K562 (cell line): ENCODE data around the gene NAGLU. TPM values are rescaled to one million over a fixed set of nuclear protein-coding genes. Genes with fewer than 3 reads are reported as not detected.

Source experiments
- BHLHE40 ChIP-seq: IDR thresholded peaks from 2 replicates; pipeline ENCODE4 v1.6.1; 2011; ENCODE audit warnings: low read length, improper control_type of control experiment
- CBX3 ChIP-seq, 2 experiments: IDR thresholded peaks; 1 replicate in 1 of 2; 2 replicates in 1 of 2; pipeline ENCODE4 v1.6.1; 2012; ENCODE audit warnings: inconsistent platforms in 2 of 2, low read length in 2 of 2, borderline replicate concordance in 1 of 2, control low read depth in 1 of 2
- CBX5 ChIP-seq: IDR thresholded peaks from 2 replicates; pipeline ENCODE4 v1.6.1; 2014; ENCODE audit warnings: low read depth, borderline replicate concordance
- CCNT2 ChIP-seq: IDR thresholded peaks from 2 replicates; pipeline ENCODE4 v1.6.1; 2011; ENCODE audit warnings: borderline replicate concordance, low read depth, mild to moderate bottlenecking, moderate library complexity, mixed read lengths, low read length; ENCODE audit not compliant: insufficient read length; ENCODE audit errors: extremely low read depth
- CEBPB ChIP-seq: fragments of 450-650 bp; IDR thresholded peaks from 2 replicates; pipeline ENCODE4 v1.6.1; 2016; ENCODE audit warnings: missing genetic modification characterization, missing compliant biosample characterization
- ELF4 ChIP-seq: fragments of 450-650 bp; formaldehyde crosslinking; IDR thresholded peaks from 2 replicates; pipeline ENCODE4 v1.4.0; 2022; ENCODE audit warnings: missing genetic modification characterization
- ESRRA ChIP-seq: fragments of 450-650 bp; IDR thresholded peaks from 2 replicates; pipeline ENCODE4 v1.6.1; 2014; ENCODE audit warnings: low read depth, mild to moderate bottlenecking, moderate library complexity, borderline replicate concordance
- FOXJ3 ChIP-seq: sonication (generic); formaldehyde crosslinking; IDR thresholded peaks from 2 replicates; pipeline ENCODE4 v1.4.0; 2020; ENCODE audit warnings: mild to moderate bottlenecking, missing genetic modification reagents
- GTF2F1 ChIP-seq: IDR thresholded peaks from 2 replicates; pipeline ENCODE4 v1.6.1; 2011; ENCODE audit warnings: low read depth, low read length, improper control_type of control experiment
- PCBP1 ChIP-seq: fragments of 200-400 bp; formaldehyde crosslinking; IDR thresholded peaks from 2 replicates; pipeline ENCODE4 v1.6.1; 2018; ENCODE audit warnings: mild to moderate bottlenecking, low read depth, low read length; ENCODE audit not compliant: poor library complexity, severe bottlenecking
- PURB ChIP-seq: sonication (generic); formaldehyde crosslinking; IDR thresholded peaks from 2 replicates; pipeline ENCODE4 v1.9.0; 2021; ENCODE audit warnings: low read depth, mild to moderate bottlenecking, missing genetic modification reagents
- RAD21 ChIP-seq, 2 experiments: fragments of 250-450 bp in 1 of 2; fragments of 450-650 bp in 1 of 2; sonication (Bioruptor Pico) in 1 of 2; formaldehyde crosslinking in 1 of 2; IDR thresholded peaks in 1 of 2; conservative IDR thresholded peaks in 1 of 2; 2 replicates each; pipeline versions ENCODE4 v1.4.0 to v1.8.0; 2020 to 2022; ENCODE audit warnings: mild to moderate bottlenecking in 2 of 2, moderate library complexity in 1 of 2
- RAD51 ChIP-seq: fragments of 450-650 bp; IDR thresholded peaks from 2 replicates; pipeline ENCODE4 v1.7.1; 2016; ENCODE audit warnings: low read depth, mild to moderate bottlenecking, borderline replicate concordance
- SMAD2 ChIP-seq: fragments of 150-350 bp; IDR thresholded peaks from 2 replicates; pipeline ENCODE4 v1.6.1; 2014; ENCODE audit warnings: low read depth, mild to moderate bottlenecking, low read length
- TEAD1 ChIP-seq, 2 experiments: fragments of 450-650 bp in 1 of 2; sonication (generic) in 1 of 2; formaldehyde crosslinking; IDR thresholded peaks; 2 replicates each; pipeline versions ENCODE4 v1.4.0 to v1.8.0; 2020 to 2022; ENCODE audit warnings: mild to moderate bottlenecking in 2 of 2, missing genetic modification reagents in 1 of 2
- XRCC3 ChIP-seq: fragments of 450-650 bp; IDR thresholded peaks from 2 replicates; pipeline ENCODE4 v1.6.1; 2017; ENCODE audit warnings: mild to moderate bottlenecking, moderate library complexity
- ZBTB11 ChIP-seq, 3 experiments: fragments of 200-800 bp in 1 of 3; fragments of 250-450 bp in 1 of 3; fragments of 450-650 bp in 1 of 3; sonication (Bioruptor Pico) in 1 of 3; sonication (Bioruptor generic) in 1 of 3; formaldehyde crosslinking in 1 of 3; IDR thresholded peaks; 2 replicates each; pipeline versions ENCODE4 v1.6.1 to v1.8.0; 2016 to 2022; ENCODE audit warnings: mild to moderate bottlenecking in 2 of 3, missing genetic modification characterization in 2 of 3, missing compliant biosample characterization in 1 of 3, moderate library complexity in 1 of 3
- ZBTB7A ChIP-seq: IDR thresholded peaks from 2 replicates; pipeline ENCODE4 v1.6.1; 2011; ENCODE audit warnings: low read depth, mild to moderate bottlenecking, low read length, moderate library complexity, borderline replicate concordance; ENCODE audit not compliant: control insufficient read depth
- ZNF133 ChIP-seq: fragments of 250-450 bp; sonication (Bioruptor Pico); IDR thresholded peaks from 2 replicates; pipeline ENCODE4 v1.4.0; 2020; ENCODE audit warnings: mild to moderate bottlenecking
- ZNF212 ChIP-seq: fragments of 450-650 bp; formaldehyde crosslinking; IDR thresholded peaks from 2 replicates; pipeline ENCODE4 v1.4.0; 2020; ENCODE audit warnings: mild to moderate bottlenecking
- ZNF586 ChIP-seq: fragments of 450-650 bp; formaldehyde crosslinking; conservative IDR thresholded peaks from 2 replicates; pipeline ENCODE4 v1.4.0; 2020; ENCODE audit warnings: mild to moderate bottlenecking, moderate library complexity
- ZNF668 ChIP-seq: fragments of 250-450 bp; sonication (Bioruptor Pico); IDR thresholded peaks from 2 replicates; pipeline ENCODE4 v1.8.0; 2022; ENCODE audit warnings: mild to moderate bottlenecking, inconsistent platforms
- ZSCAN32 ChIP-seq: fragments of 450-650 bp; formaldehyde crosslinking; IDR thresholded peaks from 2 replicates; pipeline ENCODE4 v1.4.0; 2020; ENCODE audit warnings: mild to moderate bottlenecking, moderate library complexity
- polyA plus RNA-seq, 8 experiments: library from polyadenylated mRNA; depleted of rRNA in 4 of 8; stranded (reverse) in 5 of 8; unstranded in 3 of 8; fragments of >200 nt; fragmentation: Nextera tagmentation in 2 of 8; fragmentation: Illumina TruSeq in 1 of 8; extraction: Ambion mirVana in 2 of 8; extraction: Trizol in 1 of 8; gene quantifications; 2 replicates each; pipeline versions ENCODE4 v1.2.1 to v1.2.3, GENCODE V29; 2011 to 2014; ENCODE audit warnings: inconsistent platforms in 1 of 8, missing spikeins in 1 of 8
- total RNA-seq, 7 experiments: library from RNA; depleted of rRNA in 6 of 7; stranded (reverse); fragments of >200 nt in 6 of 7; fragmentation: Illumina TruSeq in 2 of 7; extraction: Trizol in 2 of 7; gene quantifications; 2 replicates each; pipeline versions ENCODE4 v1.2.1 to v1.2.3, GENCODE V29; 2011 to 2021; ENCODE audit warnings: low replicate concordance in 1 of 7
- TF ChIP-seq, protein P1 (sequence below): sonication (generic); formaldehyde crosslinking; IDR thresholded peaks from 2 replicates; pipeline ENCODE4 v1.5.0; 2020; ENCODE audit warnings: missing genetic modification reagents

Gene NAGLU
- total and polyA plus RNA-seq, 9 of the 15 experiments (the other 6 are each of a cell fraction or from before 2014, with no cell fraction given), result 0.04 to 21.5 (median 8.5) TPM

- TF ChIP-seq ZBTB11 (CRISPR knock-in tag; IDR thresholded peaks at IDR 0.05), result no peak
- peak; percentile 98 for TF ChIP-seq BHLHE40
- TF ChIP-seq TEAD1 (CRISPR knock-in tag; IDR thresholded peaks at IDR 0.05), result 0 out of 4 replicates have a peak, but pooled peaks of 1 of the 2 experiments have one; percentile 11
- TF ChIP-seq CCNT2, result peak; percentile 67
- TF ChIP-seq RAD51, result peak; percentile 93
- peak; percentile 93 for TF ChIP-seq ZBTB7A
- TF ChIP-seq ZNF668 (CRISPR knock-in tag), result no peak
- TF ChIP-seq RAD21 (CRISPR knock-in tag; conservative IDR thresholded peaks at IDR 0.05 in 1 of 2, IDR thresholded peaks at IDR 0.05 in 1 of 2), result no peak
- no peak for TF ChIP-seq FOXJ3 (CRISPR knock-in tag)
- TF ChIP-seq CBX5, result no peak
- TF ChIP-seq PURB, result no peak
- no peak for TF ChIP-seq GTF2F1
- no peak for TF ChIP-seq ELF4 (CRISPR knock-in tag)
- peak in 1 of 2 experiments; percentile 28; a peak in 1 of 3 replicates for TF ChIP-seq CBX3 (IDR thresholded peaks at IDR 0.05; ENCODE audit: borderline replicate concordance in 1 of 2, low read length in 2 of 2)
- TF ChIP-seq CEBPB (tag), result no peak
- TF ChIP-seq ZSCAN32 (CRISPR knock-in tag), result no peak
- no peak for TF ChIP-seq ZNF133 (CRISPR knock-in tag)
- no peak for TF ChIP-seq ZNF212 (CRISPR knock-in tag)
- TF ChIP-seq PCBP1, result no peak
- no peak; the same call in 1 of the 2 replicates for TF ChIP-seq ESRRA
- no peak for TF ChIP-seq XRCC3
- TF ChIP-seq ZNF586, result no peak
- TF ChIP-seq, protein P1, sequence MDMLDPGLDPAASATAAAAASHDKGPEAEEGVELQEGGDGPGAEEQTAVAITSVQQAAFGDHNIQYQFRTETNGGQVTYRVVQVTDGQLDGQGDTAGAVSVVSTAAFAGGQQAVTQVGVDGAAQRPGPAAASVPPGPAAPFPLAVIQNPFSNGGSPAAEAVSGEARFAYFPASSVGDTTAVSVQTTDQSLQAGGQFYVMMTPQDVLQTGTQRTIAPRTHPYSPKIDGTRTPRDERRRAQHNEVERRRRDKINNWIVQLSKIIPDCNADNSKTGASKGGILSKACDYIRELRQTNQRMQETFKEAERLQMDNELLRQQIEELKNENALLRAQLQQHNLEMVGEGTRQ (CRISPR knock-in tag), result peak; percentile 98
- no peak for TF ChIP-seq SMAD2
Observed at GRCh38 chr17:42536048-42536371, at the start of gene NAGLU (continued).
